Endometrium (tissue), 2 donors: Measurements from ENCODE around the gene ANKRD53.
"Not testable (repeated sequence)": the region's sequence is repeated elsewhere in the genome, so short reads cannot be mapped to it uniquely, and the experiment has no call there.

Experiments
- FAIRE-seq: peaks from 2 replicates; lab custom pipeline; 2012; peaks lifted over from hg19 to GRCh38; lab: Jason Lieb, UNC
- donor health status: control.
- donor health status: control.

ANKRD53 gene

DNA sequence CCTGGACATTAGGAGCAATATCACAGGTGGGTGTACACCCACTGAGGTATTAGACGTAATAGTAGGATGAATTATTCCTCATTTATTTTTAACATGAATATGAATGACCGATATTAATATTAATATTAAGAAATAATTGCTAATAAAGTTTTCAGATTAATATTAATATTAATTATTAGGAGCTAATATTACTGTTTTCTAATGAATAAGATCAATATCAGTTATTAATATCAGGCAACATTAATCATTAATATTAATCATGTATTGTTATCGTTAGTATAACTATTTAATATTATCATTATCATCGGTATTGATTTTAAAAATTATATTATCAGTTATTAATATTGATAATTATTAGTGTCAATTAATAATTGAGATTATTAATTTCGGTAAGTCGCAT, 41.6 kb downstream of the ANKRD53 start:
- not testable (repeated sequence) for FAIRE-seq

DNA sequence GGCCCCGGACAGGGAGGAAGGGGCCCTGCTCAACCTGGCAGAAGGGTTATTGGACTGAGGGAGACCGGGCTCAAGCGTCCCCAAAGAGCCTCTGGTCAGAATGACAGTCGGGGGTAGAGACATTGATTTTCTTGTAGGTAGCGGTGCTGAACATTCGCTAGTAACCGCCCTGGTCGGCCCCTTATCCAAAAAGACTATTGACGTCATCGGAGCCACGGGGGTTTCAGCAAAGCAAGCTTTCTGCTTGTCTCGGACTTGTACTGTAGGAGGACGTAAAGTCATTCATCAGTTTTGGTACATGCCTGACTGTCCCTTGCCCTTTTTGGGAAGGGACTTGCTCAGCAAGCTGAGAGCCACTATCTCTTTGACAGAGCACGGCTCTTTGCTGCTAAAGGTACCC, 43.0 kb downstream of the ANKRD53 start:
- not testable (repeated sequence) for FAIRE-seq

DNA sequence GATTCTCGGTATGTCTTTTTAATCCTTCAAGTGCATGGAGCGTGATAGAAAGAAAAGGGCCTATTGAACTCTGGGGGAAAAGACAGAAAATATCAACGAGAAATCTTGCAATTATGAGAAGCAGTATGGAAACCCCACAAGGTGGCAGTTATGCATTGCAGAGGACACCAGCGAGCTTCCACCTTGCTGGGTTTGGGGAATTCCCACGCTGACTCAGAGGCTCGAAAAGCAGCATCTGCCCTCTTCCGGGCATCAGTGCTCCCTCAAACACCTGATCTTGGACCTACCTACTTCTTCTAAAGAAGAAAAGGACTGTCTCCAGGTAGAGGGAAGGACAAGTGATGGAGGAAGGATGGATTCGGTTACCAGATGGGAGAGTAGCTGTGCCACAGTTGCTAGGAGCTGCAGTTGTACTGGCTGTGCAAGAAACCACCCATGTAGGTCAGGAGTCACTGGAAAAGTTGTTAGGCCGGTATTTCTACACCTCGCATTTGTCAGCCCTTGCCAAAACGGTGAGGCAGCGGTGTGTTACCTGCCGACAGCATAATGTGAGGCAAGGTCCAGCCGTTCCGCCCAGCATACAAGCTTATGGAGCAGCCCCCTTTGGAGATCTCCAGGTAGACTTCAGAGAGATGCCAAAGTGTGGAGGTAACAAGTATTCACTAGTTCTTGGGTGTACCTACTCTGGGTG, 45.3 kb downstream of the ANKRD53 start:
- not testable (repeated sequence) for FAIRE-seq
